GM12874 (cell line): ENCODE data around the gene CLDN14.

Experiments used
- CTCF ChIP-seq: IDR thresholded peaks from 2 replicates; pipeline ENCODE4 v1.5.1; 2011; ENCODE audit warnings: low read depth, mild to moderate bottlenecking, control low read depth, low read length, moderate library complexity; ENCODE audit not compliant: insufficient read depth

CLDN14 gene

GRCh38 chr21:36450511-36450910 lies 29.4 kb downstream of the CLDN14 start:
- TF ChIP-seq CTCF, result no peak

- TF ChIP-seq CTCF, result no peak
Measured at GRCh38 chr21:36446301-36446700, 33.6 kb downstream of the CLDN14 start.

- no peak for TF ChIP-seq CTCF
Measured at GRCh38 chr21:36441715-36442114, 38.2 kb downstream of the CLDN14 start.

- no peak for TF ChIP-seq CTCF
Measured at GRCh38 chr21:36437745-36438128, 42.2 kb downstream of the CLDN14 start.

GRCh38 chr21:36436829-36437744 lies 42.8 kb downstream of the CLDN14 start:
- no peak for TF ChIP-seq CTCF

- TF ChIP-seq CTCF, result no peak
Measured at GRCh38 chr21:36434144-36434543, 45.8 kb downstream of the CLDN14 start.

- no peak for TF ChIP-seq CTCF
Measured at GRCh38 chr21:36433059-36433709, 46.7 kb downstream of the CLDN14 start.
